Naive B cell (primary cell): ENCODE data around the gene BMP7. TPM values are rescaled to one million over a fixed set of nuclear protein-coding genes. Genes with fewer than 3 reads are reported as not detected.

Source experiments
- ATAC-seq, 2 donors: fragments of 150-1000 bp; cut with Tn5 transposase; 2 replicates each; pipeline ENCODE4 v1.10.0; 2021; ENCODE audit warnings: low read depth in 2 of 2, mild to moderate bottlenecking in 2 of 2, moderate library complexity in 2 of 2
- DNase-seq: peaks from one replicate; pipeline ENCODE4 v3.0.0; 2022
- H3K27ac Mint-ChIP-seq, 6 donors: one replicate each; pipeline ENCODE4 v1.8.0; 2020 to 2022; ENCODE audit warnings: mild to moderate bottlenecking in 6 of 6, mixed read lengths in 6 of 6, moderate library complexity in 5 of 6, inconsistent platforms in 2 of 6
- H3K27me3 Mint-ChIP-seq, 3 donors: one replicate each; pipeline ENCODE4 v1.8.0; 2021 to 2022; ENCODE audit warnings: mixed read lengths in 3 of 3, mild to moderate bottlenecking in 1 of 3
- H3K36me3 Mint-ChIP-seq, 2 donors: one replicate each; pipeline ENCODE4 v1.8.0; 2020 to 2022; ENCODE audit warnings: mixed read lengths in 2 of 2, inconsistent platforms in 1 of 2, mild to moderate bottlenecking in 1 of 2
- H3K4me1 Mint-ChIP-seq, 3 donors: one replicate each; pipeline ENCODE4 v1.8.0; 2020 to 2022; ENCODE audit warnings: mixed read lengths in 3 of 3, inconsistent platforms in 1 of 3, mild to moderate bottlenecking in 1 of 3, moderate library complexity in 1 of 3
- H3K4me3 Mint-ChIP-seq, 8 donors: one replicate each; pipeline ENCODE4 v1.8.0; 2020 to 2022; ENCODE audit warnings: mild to moderate bottlenecking in 8 of 8, mixed read lengths in 8 of 8, moderate library complexity in 8 of 8, inconsistent platforms in 2 of 8
- H3K9me3 Mint-ChIP-seq, 7 donors: one replicate each; pipeline ENCODE4 v1.8.0; 2020 to 2022; ENCODE audit warnings: mixed read lengths in 7 of 7, mild to moderate bottlenecking in 5 of 7, inconsistent platforms in 2 of 7, moderate library complexity in 1 of 7
- polyA plus RNA-seq, 6 donors: library from polyadenylated mRNA; unstranded; fragments of 300-500 nt; fragmentation: Illumina TruSeq; gene quantifications; one replicate each; pipeline ENCODE4 v1.2.3, GENCODE V29; 2021; ENCODE audit warnings: low read depth in 6 of 6

BMP7 gene
- polyA plus RNA-seq, 6 donors from 2014 or later: not detected

DNA sequence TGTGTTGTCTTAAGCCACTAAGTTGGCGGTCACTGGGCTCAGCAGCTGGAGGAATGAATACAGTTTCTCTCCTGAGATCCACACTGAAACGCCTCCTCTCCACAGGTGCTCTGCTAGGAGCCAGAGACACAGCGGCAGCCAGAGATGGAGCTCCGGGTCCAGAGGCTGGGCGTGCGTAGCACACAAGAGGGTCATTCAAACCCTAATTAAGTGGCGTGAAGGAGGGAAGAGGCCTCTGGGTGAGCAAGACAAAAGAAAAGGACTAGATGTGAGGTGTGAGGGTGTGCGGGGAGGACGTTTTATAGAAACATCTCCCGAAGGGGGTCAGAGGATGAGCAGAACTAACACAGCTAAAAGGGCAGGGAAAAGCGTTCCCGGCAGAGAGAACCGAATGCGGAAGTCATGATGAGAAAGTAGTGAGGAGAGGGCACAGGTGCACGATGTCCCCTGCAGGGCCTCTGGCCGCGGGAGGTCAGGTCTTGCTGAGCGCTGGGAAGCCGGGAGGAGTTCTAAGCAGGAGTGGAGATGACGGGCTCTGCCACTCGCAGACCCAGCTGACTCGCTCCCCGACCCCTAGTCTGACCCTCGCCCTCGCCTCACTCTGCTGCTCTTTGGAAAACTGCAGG, 54.4 kb downstream of the BMP7 start:
- peaks cover 19 to 35% (median 34%) of the 10 kb centered on the region in 3 donors for H3K27me3 Mint-ChIP-seq
- H3K4me3 Mint-ChIP-seq: no peak overlapping the region
- H3K27ac Mint-ChIP-seq: no peak overlapping the region
- peaks cover 0 to 12% (median 0%) of the 10 kb centered on the region in 7 donors for H3K9me3 Mint-ChIP-seq
- ATAC-seq (no peak), DNase-seq (no peak)
- H3K36me3 Mint-ChIP-seq: peaks cover 0 to 5% of the 10 kb centered on the region in 2 donors
- no peaks in the 10 kb centered on the region for H3K4me1 Mint-ChIP-seq

DNA sequence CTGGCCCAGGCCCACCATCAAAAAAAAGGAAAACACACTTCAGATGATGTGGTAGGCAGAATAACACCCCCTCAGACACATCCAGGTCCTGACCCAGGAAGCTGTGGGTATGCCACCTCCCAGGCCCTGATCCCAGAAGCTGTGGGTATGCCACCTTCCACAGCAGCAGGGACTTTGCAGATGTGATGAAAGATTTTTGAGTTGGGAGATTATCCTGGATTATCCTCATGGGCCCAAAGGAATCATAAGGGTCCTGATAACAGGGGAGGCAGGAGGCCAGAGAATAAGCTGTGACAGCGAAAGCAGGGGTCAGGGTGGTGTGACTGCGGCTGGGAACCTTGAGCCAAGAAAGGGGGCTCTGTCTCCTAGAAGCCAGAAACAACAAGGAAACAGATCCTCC, 55.0 kb downstream of the BMP7 start:
- Mint-ChIP-seq H3K4me3 (no peak overlapping the region), H3K27ac (no peak overlapping the region), H3K9me3 (peaks cover 0 to 15% (median 0%) of the 10 kb centered on the region in 7 donors), H3K27me3 (peaks cover 19 to 37% (median 34%) of the 10 kb centered on the region in 3 donors), H3K4me1 (no peaks in the 10 kb centered on the region), H3K36me3 (peaks cover 0 to 7% of the 10 kb centered on the region in 2 donors)
- no peak for DNase-seq
- no peak for ATAC-seq

GRCh38 chr20:57210911-57211280, 55.5 kb downstream of the BMP7 start:
- peaks cover 0 to 7% of the 10 kb centered on the region in 2 donors for H3K36me3 Mint-ChIP-seq
- H3K27ac Mint-ChIP-seq: no peak overlapping the region
- no peak for ATAC-seq
- DNase-seq: no peak
- no peaks in the 10 kb centered on the region for H3K4me1 Mint-ChIP-seq
- H3K4me3 Mint-ChIP-seq: no peak overlapping the region
- peaks cover 19 to 34% (median 32%) of the 10 kb centered on the region in 3 donors for H3K27me3 Mint-ChIP-seq
- peaks cover 0 to 15% (median 3%) of the 10 kb centered on the region in 7 donors for H3K9me3 Mint-ChIP-seq

DNA sequence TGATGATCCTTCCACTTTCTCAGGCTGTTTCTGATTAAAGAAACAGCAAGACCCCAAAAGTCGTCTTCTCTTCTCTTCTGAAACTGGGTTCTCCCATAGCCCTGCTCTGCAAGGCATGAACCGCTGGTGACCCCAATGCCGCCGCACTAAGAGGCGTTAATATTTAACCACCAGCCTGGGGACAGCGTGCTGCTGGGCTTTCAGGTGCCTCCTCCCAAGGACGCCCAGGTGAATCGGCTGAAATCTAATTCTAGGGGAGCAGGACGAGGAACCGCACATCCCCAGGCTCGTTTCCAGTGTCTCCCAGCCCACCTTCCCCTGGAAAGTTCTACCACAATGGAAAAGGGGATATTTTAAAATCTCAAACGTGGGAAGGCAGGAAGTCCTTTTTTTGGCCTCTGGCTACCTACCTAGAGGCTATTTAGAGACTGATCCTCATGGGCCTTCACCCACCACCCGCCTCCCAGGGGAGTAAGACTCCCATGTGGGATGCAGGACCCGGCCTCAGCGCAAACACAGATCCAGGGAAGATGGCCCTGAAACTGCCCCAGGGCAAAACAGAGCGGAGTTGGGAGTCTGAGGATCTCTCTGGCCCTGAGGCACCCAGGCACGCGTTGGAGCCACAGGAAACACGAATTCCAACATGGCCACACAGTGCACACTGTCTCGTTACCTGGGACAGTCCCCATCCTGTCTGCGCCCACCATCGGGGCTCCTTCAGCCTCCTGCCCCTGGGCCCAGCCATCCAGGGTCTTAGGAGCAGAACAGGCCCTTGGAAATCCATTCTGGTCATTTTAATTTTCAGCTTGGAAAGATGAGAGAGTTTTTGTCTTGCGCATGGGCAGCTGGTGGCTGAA, 56.2 kb downstream of the BMP7 start:
- Mint-ChIP-seq H3K4me3 (no peak overlapping the region), H3K36me3 (peaks cover 0 to 7% of the 10 kb centered on the region in 2 donors), H3K9me3 (peaks cover 0 to 15% (median 3%) of the 10 kb centered on the region in 7 donors), H3K27ac (no peak overlapping the region), H3K27me3 (peaks cover 24 to 35% (median 34%) of the 10 kb centered on the region in 3 donors), H3K4me1 (no peaks in the 10 kb centered on the region)
- no peak for ATAC-seq
- no peak for DNase-seq

DNA sequence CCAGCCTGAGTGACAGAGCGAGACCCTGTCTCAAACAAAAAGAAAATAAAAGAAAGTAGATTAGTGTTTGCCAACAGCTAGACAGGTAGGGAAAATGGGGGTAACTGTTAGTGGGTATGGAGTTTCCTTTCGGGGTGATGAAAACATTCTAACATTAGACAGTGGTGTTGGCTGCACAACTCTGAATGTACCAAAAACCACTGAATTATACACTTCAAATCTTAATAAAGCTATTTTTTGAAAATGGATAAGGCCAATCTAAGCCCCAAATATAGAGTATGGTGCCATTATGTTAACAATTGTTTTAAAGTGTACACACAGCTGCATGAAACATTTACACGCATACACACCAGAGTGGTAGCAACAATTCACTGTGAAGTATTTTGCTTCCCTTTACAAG, 57.0 kb downstream of the BMP7 start:
- peaks cover 22 to 33% (median 29%) of the 10 kb centered on the region in 3 donors for H3K27me3 Mint-ChIP-seq
- H3K36me3 Mint-ChIP-seq: peaks cover 0 to 7% of the 10 kb centered on the region in 2 donors
- DNase-seq (no peak), ATAC-seq (no peak)
- H3K9me3 Mint-ChIP-seq: peaks cover 0 to 15% (median 3%) of the 10 kb centered on the region in 7 donors
- H3K4me3 Mint-ChIP-seq: no peak overlapping the region
- no peaks in the 10 kb centered on the region for H3K4me1 Mint-ChIP-seq
- no peak overlapping the region for H3K27ac Mint-ChIP-seq

DNA sequence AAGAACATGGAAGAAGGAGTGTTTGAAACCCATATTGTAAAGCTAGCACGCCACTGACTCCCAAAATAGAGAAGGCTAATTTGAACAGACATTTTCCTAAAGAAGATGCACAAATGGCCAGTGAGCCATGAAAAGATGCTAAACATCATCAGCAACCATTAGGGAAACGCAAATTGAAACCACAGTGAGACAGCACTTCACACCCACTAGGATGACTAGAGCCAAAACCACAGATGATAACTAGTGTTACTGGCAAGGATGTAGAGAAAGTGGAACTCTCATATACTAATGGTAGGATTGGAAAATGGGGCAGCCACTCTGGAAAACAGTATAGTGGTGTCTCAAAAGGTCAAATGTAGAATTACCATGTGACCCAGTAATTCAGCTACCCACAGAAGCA, 58.2 kb downstream of the BMP7 start:
- ATAC-seq: no peak
- Mint-ChIP-seq H3K4me1 (no peaks in the 10 kb centered on the region), H3K36me3 (peaks cover 0 to 7% of the 10 kb centered on the region in 2 donors), H3K27me3 (peaks cover 18 to 35% (median 21%) of the 10 kb centered on the region in 3 donors), H3K9me3 (peaks cover 0 to 15% (median 3%) of the 10 kb centered on the region in 7 donors), H3K27ac (no peak overlapping the region), H3K4me3 (no peak overlapping the region)
- no peak for DNase-seq

DNA sequence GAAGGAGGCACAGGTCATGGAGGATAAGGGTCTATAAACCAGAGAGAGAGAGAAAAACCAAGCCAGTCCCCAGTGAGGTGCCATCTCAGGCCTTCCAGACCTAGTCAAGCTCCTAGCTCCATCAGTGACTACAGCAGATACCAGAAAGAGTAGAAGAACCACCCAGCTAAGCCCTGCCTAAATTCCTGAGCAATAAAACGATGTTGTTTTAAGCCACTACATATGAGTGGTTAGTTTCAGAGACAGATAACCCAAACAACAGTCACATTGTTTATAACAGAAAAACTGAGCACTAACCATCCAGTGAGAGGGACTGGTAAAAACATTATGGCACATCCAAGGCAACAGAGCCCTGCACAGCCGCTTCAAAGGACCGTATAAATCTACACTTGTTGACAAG, 59.2 kb downstream of the BMP7 start:
- Mint-ChIP-seq H3K4me3 (peak overlapping the region in 1 of 8 donors; percentile 68), H3K27ac (no peak overlapping the region), H3K9me3 (peaks cover 0 to 15% (median 3%) of the 10 kb centered on the region in 7 donors), H3K27me3 (peaks cover 13 to 27% (median 21%) of the 10 kb centered on the region in 3 donors), H3K36me3 (peaks cover 0 to 7% of the 10 kb centered on the region in 2 donors), H3K4me1 (no peaks in the 10 kb centered on the region)
- ATAC-seq: no peak
- DNase-seq: no peak

DNA sequence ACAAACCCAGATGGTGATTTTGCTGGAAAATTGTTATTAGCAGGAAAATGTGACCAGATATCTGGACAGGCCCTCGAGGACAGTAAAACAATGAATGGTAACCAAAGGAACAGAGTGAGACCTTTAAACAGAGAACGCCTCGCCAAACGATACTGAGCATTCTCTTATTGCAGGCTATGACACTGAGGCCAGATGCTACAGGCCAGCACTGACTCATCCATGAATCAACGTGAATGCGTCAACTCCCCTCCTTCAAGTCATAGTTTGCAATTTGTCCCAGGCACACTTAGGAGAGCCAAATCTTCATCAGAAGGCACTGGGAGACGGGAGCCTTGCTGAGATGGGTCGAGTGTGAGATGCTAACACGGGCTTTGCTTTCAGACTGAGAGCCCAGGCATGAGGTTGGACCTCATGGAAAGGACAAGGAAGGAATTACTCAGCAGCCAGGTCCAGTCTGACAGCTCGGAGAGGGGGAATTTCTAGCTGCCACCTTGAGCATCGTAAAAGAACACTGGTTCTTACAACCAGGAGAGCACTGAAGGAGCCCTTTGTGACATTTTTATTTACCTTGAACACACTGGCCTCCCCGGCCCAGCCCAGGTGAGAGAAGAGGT, 60.7 kb downstream of the BMP7 start:
- peaks cover 0 to 15% (median 3%) of the 10 kb centered on the region in 7 donors for H3K9me3 Mint-ChIP-seq
- DNase-seq: no peak
- peaks cover 6 to 25% (median 16%) of the 10 kb centered on the region in 3 donors for H3K27me3 Mint-ChIP-seq
- no peak overlapping the region for H3K27ac Mint-ChIP-seq
- ATAC-seq: no peak
- H3K36me3 Mint-ChIP-seq: peaks cover 0 to 7% of the 10 kb centered on the region in 2 donors
- H3K4me3 Mint-ChIP-seq: no peak overlapping the region
- no peaks in the 10 kb centered on the region for H3K4me1 Mint-ChIP-seq

DNA sequence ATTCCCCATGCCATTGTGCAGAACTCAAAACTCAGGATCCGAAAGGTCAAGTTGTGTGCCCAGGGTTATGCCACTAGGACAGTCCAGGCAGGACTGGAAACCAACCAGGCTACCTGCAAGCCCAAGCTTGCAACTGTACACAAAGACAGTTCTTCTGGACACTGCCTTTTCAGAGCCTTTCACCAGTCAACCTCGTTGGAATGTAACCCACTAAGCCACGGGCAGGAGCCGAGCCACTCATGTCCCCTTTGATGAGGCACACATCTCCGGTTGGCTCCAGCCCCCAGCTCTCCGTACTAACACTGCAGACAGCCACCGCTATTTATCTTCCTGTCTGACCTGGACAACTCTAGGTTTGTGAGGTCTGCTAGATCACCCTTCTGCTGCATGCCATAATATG, 62.5 kb downstream of the BMP7 start:
- Mint-ChIP-seq H3K27ac (peak overlapping the region in 1 of 6 donors; percentile 89), H3K9me3 (peaks cover 0 to 15% (median 3%) of the 10 kb centered on the region in 7 donors), H3K4me1 (no peaks in the 10 kb centered on the region), H3K4me3 (no peak overlapping the region), H3K27me3 (peaks cover 0 to 28% (median 16%) of the 10 kb centered on the region in 3 donors), H3K36me3 (peaks cover 0 to 7% of the 10 kb centered on the region in 2 donors)
- ATAC-seq (no peak), DNase-seq (no peak)

GRCh38 chr20:57203204-57203603, 63.2 kb downstream of the BMP7 start:
- Mint-ChIP-seq H3K36me3 (peaks cover 0 to 7% of the 10 kb centered on the region in 2 donors), H3K4me1 (no peaks in the 10 kb centered on the region), H3K27me3 (peaks cover 3 to 32% (median 11%) of the 10 kb centered on the region in 3 donors), H3K4me3 (no peak overlapping the region), H3K27ac (peak overlapping the region in 1 of 6 donors; percentile 61), H3K9me3 (peaks cover 0 to 12% (median 3%) of the 10 kb centered on the region in 7 donors)
- ATAC-seq (no peak), DNase-seq (no peak)

DNA sequence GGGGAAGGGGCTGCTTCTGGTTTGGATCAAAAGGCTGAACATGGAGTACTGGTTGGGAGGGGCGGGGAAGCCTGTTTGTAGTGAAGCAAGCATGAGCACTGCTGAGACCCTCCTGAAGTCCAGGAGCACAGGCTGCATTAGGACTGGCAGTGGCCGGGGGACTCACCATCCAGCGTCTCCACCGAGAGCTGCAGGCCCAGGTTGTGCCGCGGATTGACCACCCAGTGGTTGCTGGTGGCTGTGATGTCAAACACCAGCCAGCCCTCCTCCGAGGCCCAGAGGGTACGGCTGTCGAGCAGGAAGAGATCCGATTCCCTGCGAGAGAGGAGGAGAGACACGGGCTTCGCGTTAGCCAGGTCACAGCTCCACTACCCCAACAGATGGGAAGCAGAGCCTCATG, 64.1 kb downstream of the BMP7 start:
- Mint-ChIP-seq H3K9me3 (peaks cover 0 to 7% (median 3%) of the 10 kb centered on the region in 7 donors), H3K36me3 (peaks cover 0 to 5% of the 10 kb centered on the region in 2 donors), H3K27ac (peak overlapping the region in 1 of 6 donors; percentile 84), H3K27me3 (peaks cover 8 to 37% (median 12%) of the 10 kb centered on the region in 3 donors), H3K4me1 (no peaks in the 10 kb centered on the region), H3K4me3 (no peak overlapping the region)
- no peak for DNase-seq
- no peak for ATAC-seq

DNA sequence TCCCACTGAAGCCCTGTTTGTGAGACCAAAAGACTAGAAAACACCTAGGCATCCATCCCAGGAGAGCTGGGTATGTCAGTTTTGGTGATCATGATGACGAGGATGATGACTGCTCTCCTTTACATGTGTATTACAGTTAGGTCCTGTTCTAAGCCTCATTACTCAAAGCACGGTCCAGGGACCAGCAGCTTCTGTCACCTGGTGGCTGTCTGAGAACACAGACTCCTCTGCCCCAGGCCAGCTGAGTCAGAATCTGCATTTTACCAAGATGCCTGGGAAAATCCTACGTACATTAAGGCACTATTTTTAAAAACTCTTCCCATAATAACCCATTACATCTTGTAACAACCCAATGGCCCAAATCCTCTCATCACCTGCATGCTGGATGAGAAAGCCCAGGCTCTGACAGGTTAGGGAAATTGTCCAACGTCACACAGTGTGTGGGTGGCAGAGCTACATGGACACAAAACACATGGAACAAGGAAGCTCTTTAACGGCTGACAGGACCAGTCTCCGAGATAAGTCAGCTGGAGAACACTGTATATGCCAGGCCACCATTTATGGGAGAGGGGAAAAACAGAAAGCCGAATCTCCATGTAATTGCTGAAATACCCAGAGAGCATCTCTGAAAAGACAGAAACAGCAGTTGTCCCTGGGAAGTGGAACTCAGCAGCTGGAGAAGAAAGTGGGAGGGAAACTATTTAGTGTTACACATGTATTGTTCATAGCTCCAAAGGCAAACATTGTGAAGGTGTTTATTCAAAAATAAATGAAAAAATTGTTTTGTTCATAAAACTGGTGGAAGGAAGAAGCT, 65.4 kb downstream of the BMP7 start:
- no peaks in the 10 kb centered on the region for H3K4me1 Mint-ChIP-seq
- H3K36me3 Mint-ChIP-seq: no peaks in the 10 kb centered on the region
- DNase-seq: no peak
- H3K9me3 Mint-ChIP-seq: peaks cover 0 to 4% (median 0%) of the 10 kb centered on the region in 7 donors
- H3K4me3 Mint-ChIP-seq: peak overlapping the region in 2 of 8 donors; percentile 35 to 52
- peaks cover 6 to 32% (median 12%) of the 10 kb centered on the region in 3 donors for H3K27me3 Mint-ChIP-seq
- H3K27ac Mint-ChIP-seq: no peak overlapping the region
- no peak for ATAC-seq
